HG03280 (cell line): Measurements from ENCODE around the gene LAMTOR1.

ENCODE experiments used
- ATAC-seq: cut with Tn5 transposase; IDR thresholded peaks from one replicate; pipeline ENCODE4 v1.9.1; 2021; ENCODE audit warnings: mild to moderate bottlenecking, moderate library complexity; ENCODE audit not compliant: unreplicated experiment

The LAMTOR1 gene

GRCh38 chr11:72083414-72083813 lies 19.7 kb downstream of the LAMTOR1 start:
- no peak for ATAC-seq

GRCh38 chr11:72081821-72082453 lies 21.2 kb downstream of the LAMTOR1 start:
- no peak for ATAC-seq

- ATAC-seq, result no peak
Observed at GRCh38 chr11:72081184-72081644, 21.9 kb downstream of the LAMTOR1 start.

GRCh38 chr11:72080326-72081183 lies 22.5 kb downstream of the LAMTOR1 start, which contains the start of the genes LRRC51 and NUMA1:
LRRC51 (plus strand) TSS chr11:72080850; CDS start chr11:72089084, 8,234 bp downstream.
NUMA1 (minus strand) TSS chr11:72080542; CDS start chr11:72035943, 44,599 bp downstream.
- ATAC-seq, result peak; percentile 95

- no peak for ATAC-seq
Observed at GRCh38 chr11:72079819-72080325, 23.2 kb downstream of the LAMTOR1 start.

- no peak for ATAC-seq
Observed at GRCh38 chr11:72078477-72078876, 24.6 kb downstream of the LAMTOR1 start.

- no peak for ATAC-seq
Observed at GRCh38 chr11:72075756-72076155, 27.3 kb downstream of the LAMTOR1 start.

- no peak for ATAC-seq
Observed at GRCh38 chr11:72075109-72075508, 28.0 kb downstream of the LAMTOR1 start.

- no peak for ATAC-seq
Observed at GRCh38 chr11:72072348-72072747, 30.7 kb downstream of the LAMTOR1 start.

- no peak for ATAC-seq
Observed at GRCh38 chr11:72070491-72070890, 32.6 kb downstream of the LAMTOR1 start.

GRCh38 chr11:72069787-72070251 lies 33.3 kb downstream of the LAMTOR1 start:
- ATAC-seq, result no peak

- ATAC-seq, result no peak
Observed at GRCh38 chr11:72069200-72069599, 33.9 kb downstream of the LAMTOR1 start.

GRCh38 chr11:72067676-72068075 lies 35.4 kb downstream of the LAMTOR1 start:
- no peak for ATAC-seq

GRCh38 chr11:72067266-72067665 lies 35.8 kb downstream of the LAMTOR1 start:
- no peak for ATAC-seq

GRCh38 chr11:72066855-72067254 lies 36.2 kb downstream of the LAMTOR1 start:
- no peak for ATAC-seq

- no peak for ATAC-seq
Observed at GRCh38 chr11:72061739-72062396, 41.2 kb downstream of the LAMTOR1 start.

GRCh38 chr11:72058416-72059034 lies 44.6 kb downstream of the LAMTOR1 start:
- no peak for ATAC-seq

- ATAC-seq, result no peak
Observed at GRCh38 chr11:72048766-72049460, 54.2 kb downstream of the LAMTOR1 start.
